Stimulated activated CD8-positive, alpha-beta memory T cell treated with anti-CD3 and anti-CD28 coated beads, Interleukin-7, amount 100 ng/mL, for 4 hours (primary cell): ENCODE data around the gene PGA4.

Source experiments
- DNase-seq, 2 donors: peaks; one replicate each; pipeline ENCODE4 v3.0.0-alpha.2; 2020; ENCODE audit warnings: low read depth in 2 of 2

The PGA4 gene

DNA sequence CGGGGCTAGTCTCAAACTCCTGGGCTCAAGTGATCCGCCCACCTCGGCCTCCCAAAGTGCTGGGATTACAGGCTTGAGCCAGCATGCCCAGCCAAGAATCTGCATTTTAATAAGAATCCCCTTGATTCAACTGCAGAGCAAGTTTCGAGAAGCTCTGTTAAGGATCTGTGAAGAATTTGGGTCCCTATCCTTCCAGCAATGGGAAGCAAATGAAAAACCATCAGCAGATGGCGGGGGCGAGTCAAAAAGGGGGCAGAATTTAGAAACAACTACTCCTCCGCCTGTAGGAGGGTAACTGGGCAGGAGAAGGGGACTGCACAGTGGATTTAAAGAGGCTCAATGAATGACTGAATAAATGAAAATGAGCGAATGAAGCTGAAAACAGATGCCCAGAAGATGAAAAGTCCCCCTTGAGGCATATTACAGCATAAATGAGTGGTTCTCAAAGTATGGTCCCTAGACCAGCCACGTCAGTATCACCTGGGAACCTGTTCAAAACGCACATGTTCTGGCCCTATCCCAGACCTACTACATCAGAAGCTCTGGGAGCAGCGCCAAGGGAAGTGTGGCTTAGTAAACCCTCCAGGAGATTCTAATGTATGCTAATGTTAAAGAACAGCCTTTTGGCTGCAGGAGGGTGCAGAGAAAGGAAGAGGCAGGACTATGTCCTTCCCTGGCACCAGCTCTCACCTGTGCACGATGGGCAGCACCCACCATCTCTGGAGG, 58.0 kb downstream of the PGA4 start:
- no peak for DNase-seq

DNA sequence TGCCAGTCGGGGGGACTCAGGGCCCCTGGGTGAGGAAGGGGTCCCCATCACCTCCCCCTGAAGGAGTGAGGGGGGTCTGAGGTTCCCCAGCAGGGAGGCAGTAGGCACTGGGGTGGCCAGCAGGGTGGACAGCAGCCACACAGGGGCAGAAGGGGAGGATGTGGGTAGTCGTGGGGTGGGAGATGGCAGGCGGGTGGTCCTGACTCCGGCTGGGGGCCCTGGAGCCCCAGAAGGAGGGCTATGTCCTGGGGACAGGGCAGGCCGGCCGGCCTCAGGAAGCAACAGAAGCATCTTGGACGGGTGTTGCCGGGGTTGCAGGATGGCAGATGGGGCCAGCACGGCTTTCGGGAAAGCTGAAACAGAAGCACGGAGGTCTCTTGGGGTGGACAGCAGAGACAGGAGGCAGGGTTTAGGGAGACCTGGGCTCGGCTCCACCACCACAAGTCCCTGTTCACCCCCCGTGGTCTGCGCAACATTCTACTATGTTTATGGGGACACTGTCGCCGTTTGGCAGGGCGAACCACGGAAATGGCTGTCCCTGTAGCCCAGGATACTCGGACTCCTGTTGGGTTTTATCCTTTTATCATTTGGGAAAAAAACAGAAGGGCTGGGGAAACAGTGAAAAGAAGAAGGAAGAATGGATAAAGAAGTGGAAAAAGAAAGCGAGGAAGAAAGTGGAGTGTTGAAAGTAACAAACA, 58.9 kb downstream of the PGA4 start:
- no peak for DNase-seq
